Pulmonary artery endothelial cell (primary cell): Measurements from ENCODE around the gene OR8G5. TPM values are rescaled to one million over a fixed set of nuclear protein-coding genes. Genes with fewer than 3 reads are reported as not detected.
A peak's percentile ranks its signal among the peaks of the same experiment; 100 is the strongest.

Experiments
- DNase-seq: peaks from one replicate; pipeline ENCODE4 v3.0.0-alpha.2; 2011; ENCODE audit warnings: low read depth, low spot score
- total RNA-seq: library from RNA; depleted of rRNA; stranded (reverse); fragments of >200 nt; gene quantifications from 2 replicates; pipeline ENCODE4 v1.2.3, GENCODE V29; 2014

OR8G5 gene
- total RNA-seq, 1 donor from 2014 or later = not detected

DNA sequence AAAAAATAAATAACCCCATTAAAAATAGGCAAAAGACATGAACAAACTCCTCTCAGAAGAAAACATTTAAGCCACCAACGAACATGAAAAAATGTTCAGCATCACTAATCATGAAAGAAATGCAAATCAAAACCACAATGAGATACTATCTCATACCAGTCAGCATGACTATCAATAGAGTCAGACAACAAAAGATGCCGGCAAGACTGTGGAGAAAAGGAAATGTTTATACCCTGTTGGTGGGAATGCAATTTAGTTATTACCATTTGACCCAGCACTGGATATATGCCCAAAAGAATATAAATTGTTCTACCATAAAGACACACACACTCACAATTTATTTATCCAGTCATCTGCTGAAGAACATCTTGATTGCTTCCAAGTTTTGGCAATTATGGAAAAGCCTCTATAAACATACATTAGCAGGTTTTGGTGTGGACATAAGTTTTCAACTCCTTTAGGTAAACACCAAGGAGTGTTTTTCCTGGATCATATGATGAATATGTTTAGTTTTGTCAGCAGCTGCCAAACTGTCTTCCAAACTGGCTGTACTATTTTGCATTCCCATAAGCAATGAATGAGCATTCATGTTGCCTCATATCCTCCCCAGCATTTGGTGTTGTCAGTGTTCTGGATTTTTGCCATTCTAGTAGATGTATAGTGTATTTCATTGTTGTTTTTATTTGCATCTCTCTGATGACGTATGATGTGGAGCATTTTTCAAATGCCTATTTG is 29.6 kb downstream of the OR8G5 start:
- DNase-seq = peak; percentile 30

DNA sequence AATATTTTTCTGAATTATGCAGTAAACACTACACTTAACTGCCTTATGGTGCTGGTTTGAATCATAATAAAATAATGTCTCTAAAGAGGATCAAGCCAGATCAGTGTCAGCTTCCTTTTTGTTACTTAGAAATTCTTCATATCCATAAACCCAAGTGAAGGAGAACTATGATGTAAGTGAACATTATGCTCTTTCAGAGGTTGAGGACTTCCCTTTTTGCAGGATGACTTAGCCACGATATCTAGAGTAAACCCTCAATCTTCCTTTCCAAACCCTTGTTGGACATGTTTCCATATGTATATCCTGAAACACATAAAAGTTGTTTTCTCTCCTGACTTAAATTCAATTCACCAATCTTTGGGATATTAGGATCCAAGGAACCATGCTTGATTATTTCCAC is 38.5 kb downstream of the OR8G5 start:
- no peak for DNase-seq

DNA sequence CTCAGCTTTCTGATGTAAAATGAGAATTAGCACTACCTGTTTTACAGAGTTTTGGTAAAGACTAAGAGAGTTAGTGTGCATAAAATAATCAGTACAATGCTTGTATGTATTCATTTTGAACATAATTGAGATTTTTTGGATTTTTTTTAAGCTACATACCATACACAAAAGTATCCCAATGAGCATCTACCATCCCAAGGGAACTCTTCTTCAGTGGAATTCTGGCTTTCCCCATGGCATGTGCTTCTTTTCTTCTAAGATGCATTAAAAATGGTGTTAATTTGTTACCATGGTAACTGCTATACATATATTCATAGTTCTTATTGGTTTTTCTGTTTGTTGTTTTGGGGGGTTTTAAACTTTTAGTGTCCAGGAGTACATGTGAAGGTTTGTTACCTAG is 39.8 kb downstream of the OR8G5 start:
- DNase-seq = no peak

DNA sequence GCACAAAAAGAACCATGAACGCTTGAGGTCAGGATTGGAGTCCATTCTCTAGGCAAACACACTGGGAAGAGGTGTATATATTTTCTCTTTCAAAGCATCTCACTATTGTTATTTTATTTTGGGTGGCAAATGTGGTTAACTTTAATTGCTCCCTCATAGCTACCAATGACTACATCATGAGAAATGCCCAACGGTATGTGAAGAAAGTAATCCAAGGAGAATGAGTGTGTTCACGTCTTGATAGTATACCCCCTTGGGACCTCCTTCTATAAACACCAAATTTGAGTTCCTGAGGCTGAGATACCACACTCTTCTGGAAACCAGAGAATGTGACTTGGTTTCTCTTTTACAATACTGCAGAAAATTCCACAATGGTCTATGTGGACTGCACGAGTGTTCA is 41.7 kb downstream of the OR8G5 start:
- no peak for DNase-seq

DNA sequence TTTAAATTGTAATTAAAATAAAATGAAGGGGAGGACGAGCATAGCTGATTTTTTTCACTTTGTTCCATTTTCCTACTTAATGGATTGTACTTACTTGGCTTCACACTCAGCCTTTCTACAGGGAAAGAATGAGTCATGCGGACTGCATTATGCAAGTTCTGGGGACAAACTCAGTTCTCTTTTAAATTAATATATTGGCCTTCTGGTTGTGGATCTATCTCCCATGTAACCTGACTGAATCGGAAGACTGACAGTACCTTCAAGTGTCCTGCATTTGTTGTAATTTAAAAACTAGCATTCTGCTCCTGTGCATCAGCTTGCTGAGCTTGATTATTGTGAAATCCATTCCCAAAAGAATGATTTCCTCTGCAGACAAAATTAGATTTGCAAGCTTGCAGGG is 45.4 kb downstream of the OR8G5 start:
- DNase-seq = no peak

DNA sequence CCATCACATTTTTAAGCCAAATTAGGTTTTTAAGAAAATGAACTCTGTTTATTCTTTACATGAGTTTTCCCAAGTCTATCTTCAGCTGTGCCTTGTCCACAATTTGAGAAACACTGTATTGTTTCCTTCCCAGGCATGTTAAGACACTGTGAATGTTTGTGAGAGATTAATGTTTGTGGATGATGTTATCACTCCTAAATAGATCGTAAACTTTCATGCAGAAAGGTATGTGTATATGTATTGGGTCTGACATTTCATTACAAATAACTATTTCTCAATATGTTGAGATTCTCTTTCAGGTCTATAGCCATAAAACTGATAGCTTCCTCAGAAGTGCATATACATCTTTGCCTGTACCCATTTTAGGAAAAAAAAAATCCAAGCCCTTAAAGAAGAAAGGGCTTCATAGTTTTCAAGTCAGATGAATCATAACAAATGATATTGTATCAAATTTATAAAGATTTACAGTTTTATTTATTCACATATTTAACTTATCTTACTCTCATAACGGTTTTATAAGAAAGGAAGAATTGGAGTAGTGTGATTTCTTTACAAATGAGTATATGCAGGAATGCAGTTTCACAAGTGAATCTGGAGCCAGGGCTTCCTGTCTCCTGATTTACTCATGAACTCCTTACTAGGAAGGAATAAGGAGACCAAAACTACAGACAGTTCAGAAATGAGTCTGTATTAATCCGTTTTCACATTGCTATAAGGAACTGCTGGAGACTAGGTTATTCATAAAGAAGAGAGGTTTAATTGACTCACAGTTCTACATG is 46.4 kb downstream of the OR8G5 start:
- DNase-seq = no peak

DNA sequence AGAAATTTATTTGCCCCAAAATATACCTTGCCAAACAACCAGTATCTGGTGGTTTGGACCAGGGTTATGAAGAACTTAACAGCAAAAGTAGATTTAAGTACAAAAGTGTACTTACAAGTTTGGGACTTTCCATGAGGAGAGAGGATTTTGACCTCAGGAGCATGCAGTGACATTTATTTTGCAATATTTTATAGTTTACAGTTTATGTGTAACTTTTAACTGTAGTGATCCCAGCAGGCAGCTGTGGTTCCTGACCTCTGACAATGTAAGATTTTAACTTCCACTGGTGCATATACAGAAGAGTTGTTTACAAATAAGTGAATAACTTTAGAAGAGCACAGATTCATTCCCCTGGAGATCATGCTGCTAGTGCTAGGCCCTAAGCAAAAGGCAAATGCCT is 50.9 kb downstream of the OR8G5 start:
- DNase-seq = no peak

DNA sequence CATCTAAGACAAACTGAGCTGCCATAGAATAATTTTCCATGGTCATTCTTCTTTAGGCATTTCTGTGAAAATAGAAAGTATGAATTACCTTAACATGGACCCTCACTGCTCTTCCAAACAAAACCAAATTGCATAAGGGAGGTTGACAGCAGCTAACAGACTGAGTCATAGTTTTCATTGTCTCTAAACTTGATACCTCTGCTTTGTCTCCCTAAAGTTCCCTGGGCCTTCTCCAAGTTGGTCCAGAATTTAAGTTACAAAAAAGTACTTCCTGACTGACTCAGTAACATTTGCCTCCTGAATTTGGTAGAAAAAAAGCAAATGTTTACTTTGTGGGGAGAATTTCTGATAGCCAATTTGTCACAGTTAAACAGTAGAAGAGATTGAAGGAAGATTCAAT is 54.5 kb downstream of the OR8G5 start:
- no peak for DNase-seq

DNA sequence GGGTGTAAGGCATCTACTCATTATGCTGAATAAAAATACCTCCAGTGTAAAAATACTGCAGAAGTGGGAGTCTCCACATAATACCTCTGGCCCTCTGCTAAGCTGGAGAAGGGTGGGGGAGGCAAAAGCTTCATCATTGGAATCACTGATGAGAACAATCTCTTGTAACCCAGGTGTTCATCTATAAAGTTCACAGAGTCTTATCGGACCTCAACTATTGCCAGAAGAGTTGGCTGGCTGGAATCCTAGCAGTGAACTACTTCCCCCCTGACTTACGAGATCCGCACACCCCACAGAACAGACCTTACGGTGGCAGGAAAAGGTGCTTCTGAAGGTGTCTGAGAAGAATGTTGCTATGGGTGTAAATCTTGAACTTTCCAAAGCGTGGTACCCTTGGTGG is 55.1 kb downstream of the OR8G5 start:
- DNase-seq = no peak

DNA sequence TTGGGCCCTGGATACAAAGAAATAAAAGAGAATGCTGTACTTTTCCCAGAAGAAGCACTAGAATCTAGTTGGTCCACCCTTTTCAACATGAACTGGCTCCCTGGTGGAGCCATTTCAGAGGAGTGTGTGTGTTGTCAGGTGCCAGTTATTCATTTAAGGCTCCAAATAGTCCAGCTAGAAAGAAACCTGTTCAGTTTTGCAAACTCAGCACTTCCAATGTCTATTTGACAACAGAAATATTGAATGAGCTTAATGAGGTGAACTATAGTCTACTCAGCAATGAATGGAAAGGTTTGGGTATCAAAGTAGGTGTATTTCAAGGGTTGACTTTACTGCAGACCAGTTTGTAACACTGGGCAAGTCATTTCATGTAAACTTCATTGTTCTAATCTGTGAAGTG is 55.5 kb downstream of the OR8G5 start:
- DNase-seq = no peak

DNA sequence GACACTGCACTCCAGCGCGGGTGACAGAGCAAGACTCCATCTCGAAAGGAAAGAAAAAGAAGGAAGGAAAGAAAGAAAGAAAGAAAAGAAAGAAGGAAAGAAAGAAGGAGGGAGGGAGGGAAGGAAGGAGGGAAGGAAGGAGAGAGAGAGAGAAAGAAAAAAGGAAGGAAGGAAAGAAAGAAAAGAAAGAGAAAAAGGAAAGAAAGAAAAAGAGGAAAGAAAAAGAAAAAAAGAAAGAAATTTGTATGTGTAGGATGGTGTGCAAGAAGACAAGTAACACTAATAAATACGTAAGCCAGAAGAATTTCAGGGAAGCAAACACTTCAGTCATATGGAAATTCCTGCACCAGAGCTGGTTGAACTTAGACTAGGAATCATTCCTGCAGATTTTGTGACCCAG is 57.0 kb downstream of the OR8G5 start:
- DNase-seq = no peak

DNA sequence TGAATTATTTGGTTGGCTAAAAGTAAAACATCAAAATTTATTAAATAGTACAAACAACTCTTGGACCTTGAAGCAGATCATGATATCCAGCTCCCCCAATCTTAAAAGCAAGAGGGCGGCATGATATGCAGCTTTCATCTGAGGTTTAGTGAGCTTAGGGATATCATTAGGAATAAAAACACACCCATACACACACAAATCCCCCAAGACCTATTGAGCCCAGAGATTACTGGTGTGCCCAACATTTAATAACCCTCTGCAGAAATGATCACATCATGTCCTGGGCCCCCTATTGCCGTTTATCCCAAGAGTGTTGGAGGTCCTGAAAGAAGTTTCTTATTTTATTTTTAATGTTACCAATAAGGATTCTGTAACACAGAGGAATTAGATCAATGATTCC is 57.7 kb downstream of the OR8G5 start, which contains the start of gene OR8D1:
TSS of gene OR8D1 (minus strand) at position 101 of the 400 bp plus-strand sequence. CDS start 3,183 bp downstream, outside the sequence.
- DNase-seq = no peak

DNA sequence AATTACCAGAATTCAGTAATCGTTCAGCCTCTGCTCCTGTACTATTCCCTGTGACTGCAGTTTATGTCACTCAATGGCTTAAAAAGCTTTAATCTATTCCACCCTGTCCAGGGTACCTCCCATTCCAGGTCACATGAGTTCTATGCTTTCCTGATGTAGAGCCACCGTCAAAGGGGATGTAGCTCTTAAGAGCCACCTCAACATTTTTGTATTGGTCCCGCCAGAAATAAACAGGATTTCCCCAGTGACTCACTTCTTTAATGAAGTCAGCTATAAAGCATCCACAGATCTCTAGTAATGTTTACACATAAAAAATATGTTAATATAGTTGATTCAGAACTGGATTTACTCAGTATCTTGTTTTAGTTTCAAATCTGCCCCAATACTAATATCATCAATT is 58.9 kb downstream of the OR8G5 start:
- peak; percentile 39 for DNase-seq

Other genes with a start within 250 kb of the OR8G5 start
- 0.11 TPM in 1 of 2 replicates, not detected in the other for gene OR10G4, start 243.4 kb upstream of the OR8G5 start, total RNA-seq
- gene OR10G9, start 233.4 kb upstream of the OR8G5 start, total RNA-seq = not detected in 2 replicates
- gene OR10G8, start 229.6 kb upstream of the OR8G5 start, total RNA-seq = not detected in 2 replicates
- gene OR10G7, start 215.1 kb upstream of the OR8G5 start, total RNA-seq = not detected in 2 replicates
- 11.5 and 14.7 TPM in 2 replicates for gene VWA5A, start 140.9 kb upstream of the OR8G5 start, total RNA-seq
- gene OR10D3, start 73.0 kb upstream of the OR8G5 start, total RNA-seq = not detected in 2 replicates
- gene OR8G1, start 15.3 kb upstream of the OR8G5 start, total RNA-seq = not detected in 2 replicates
- not detected in 2 replicates for gene OR8D1, start 57.6 kb downstream of the OR8G5 start, total RNA-seq
- gene OR8D2, start 63.8 kb downstream of the OR8G5 start, total RNA-seq = not detected in 2 replicates
- not detected in 2 replicates for gene OR8B2, start 128.1 kb downstream of the OR8G5 start, total RNA-seq
- not detected in 2 replicates for gene OR8B3, start 142.6 kb downstream of the OR8G5 start, total RNA-seq
- not detected in 2 replicates for gene OR8B4, start 168.5 kb downstream of the OR8G5 start, total RNA-seq
- not detected in 2 replicates for gene OR8B8, start 189.3 kb downstream of the OR8G5 start, total RNA-seq